HG03095 (cell line): ENCODE data around the gene GLB1L.

Experiments
- ATAC-seq: cut with Tn5 transposase; IDR thresholded peaks from one replicate; pipeline ENCODE4 v1.9.1; 2021; ENCODE audit warnings: moderate library complexity; ENCODE audit not compliant: unreplicated experiment

The GLB1L gene

DNA sequence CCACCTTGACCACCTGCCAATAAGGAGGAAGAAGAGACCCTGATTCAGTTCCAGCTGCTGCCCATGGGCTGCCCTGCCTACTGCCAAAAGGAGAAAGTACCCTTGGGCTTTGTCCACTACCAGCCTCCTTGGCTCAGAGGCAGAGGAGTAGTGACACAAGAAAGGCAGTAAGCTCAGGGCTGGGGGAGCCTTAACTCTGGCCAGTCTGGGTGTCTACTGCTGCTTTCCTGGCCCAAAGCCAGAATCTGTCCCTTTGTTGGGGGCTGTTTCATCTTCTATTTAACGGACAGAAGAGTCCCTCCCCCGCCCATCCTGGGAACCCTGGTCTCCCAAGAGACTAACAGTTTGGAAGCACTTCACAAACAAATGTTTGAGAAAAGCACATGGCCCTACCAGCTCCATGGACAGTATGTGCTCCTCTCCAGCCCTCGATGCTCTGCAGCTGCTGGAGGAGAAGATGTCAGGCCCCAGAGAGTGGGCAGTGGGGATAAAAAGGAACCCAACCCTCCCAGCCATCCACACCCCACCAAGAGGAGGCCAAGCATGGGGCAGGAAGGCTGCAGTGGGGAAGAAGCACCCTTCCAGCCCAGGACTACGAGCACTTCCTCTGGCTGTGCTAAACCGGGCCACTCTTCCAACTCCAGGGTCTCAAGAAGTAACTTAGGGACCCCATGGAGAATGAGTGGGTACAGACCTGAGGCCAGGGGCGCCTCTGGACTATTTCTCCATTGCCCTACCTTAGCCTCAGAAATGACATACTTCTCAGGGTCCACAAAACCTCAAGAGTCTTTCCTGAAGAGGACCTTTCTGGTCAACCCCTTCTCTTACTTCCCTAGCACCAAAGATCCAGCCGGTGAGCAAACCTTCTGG lies 17.0 kb downstream of the GLB1L start:
- ATAC-seq: no peak

DNA sequence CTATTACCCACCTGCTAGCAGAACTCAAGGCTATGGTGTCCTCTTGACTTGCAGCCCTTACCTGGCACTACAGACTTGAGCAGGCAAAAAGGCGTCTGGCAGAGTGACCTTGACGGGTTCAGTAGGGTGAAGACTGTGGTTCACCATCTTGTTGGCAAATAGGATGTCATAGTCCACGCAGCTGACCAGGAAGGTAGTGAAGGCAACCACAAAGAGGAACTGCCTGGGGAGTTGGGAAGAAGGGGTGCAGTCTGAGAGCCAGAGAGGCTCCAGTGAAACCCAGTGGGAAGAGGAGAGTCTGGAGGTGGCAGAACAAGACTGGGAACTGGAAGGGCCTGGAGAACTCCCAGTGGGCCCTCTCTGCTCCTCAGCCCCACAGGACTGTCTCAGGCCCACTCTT lies 19.9 kb downstream of the GLB1L start:
- ATAC-seq: no peak

DNA sequence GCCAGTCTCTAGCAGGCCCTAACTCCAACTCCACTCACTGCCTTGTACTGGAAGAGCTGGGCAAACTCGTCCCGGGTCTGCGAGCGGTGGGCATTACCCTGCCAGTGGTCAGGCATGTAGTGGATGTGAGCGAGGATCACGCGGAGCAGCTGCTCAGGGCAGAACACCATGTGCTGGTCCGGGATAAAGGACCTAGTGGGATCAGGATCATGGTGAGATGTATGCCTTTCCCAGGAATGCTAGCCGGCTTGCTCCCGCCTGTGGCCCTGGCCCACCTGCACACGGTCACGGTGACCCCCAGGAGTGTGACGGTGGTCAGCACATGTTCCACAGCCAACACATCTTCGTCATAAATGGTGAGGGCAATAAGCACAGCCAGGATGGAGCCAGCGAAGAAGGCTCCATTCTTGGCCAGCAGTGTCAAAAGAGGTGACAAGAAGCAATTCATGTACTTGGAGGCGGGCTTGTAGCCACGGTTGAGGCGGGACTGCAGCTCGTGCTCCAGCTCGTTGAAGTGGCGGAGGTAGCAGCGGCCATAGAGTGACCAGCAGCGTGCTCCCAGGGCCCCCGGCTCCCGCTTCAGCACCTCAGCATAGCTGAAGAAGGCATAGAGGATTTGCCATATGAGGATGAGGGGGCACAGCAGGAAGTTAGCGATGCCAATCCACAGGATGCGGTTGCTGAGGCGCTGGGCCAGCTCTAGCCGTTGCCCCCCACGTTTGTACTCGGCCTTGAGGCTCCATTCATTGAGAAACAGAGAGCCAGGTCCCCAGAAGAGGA lies 21.2 kb downstream of the GLB1L start:
- no peak for ATAC-seq

DNA sequence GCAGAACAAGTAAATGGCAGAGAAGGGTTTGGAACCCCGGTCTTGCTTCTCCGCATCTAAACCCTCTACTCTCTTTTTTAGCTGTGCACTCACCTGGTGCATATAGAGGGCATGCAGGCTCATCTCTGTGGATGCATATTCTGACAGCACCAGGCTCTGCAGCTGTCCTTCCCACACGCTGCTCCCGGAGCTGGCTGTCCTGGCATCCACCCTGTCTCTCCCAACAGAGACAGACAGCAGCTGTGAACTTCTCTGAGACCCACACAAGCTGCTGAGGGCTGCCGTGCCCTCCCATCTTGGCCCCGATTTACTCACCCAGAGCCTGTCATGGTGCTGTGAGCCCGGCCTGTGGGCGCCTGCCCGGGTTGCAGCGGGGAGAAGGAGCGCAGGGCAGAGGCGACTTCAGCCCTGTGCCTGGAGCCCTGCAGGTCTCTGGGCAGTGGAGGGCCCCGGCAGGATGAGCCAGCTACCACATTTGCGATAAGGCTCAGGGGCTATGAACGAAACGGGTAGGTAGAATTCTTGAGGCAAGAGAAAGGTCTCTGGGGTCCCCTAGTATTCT lies 23.2 kb downstream of the GLB1L start:
- no peak for ATAC-seq

DNA sequence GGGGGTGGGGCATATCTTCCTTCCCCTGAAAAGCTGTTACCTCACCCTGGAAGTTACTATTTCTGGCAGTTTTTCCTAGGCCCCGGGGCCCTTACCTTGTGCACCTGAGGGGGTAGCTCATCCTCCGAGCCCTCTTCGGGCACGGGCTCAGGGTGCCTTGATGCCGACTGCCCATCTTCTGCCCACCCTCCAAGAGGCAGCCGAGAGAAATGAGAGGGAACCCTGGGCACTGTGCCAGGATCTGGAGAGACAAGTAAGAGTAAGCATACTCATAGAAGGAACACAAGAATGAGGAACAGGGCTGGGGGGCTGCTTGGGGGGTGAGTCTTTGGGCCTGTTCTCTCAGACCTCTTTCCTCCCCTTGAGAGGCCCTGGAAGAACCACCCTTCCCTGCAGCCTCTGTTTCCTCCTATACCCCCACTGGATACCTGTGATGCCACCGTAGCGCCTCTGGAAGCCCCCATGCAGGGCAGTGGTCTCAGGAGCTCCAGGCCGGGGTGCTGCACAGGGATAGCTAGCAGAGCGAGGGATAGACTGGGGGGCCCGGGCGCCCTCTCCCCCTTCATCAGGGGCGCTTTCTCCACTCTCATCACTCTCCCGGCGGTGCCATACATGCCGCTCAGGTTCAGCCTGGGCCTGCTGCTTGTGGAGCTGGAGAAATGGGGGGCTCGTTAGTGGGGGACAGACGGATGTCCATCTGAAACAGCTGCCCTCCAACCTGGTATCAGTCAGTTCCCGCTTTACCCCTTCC lies 24.4 kb downstream of the GLB1L start:
- ATAC-seq: no peak

DNA sequence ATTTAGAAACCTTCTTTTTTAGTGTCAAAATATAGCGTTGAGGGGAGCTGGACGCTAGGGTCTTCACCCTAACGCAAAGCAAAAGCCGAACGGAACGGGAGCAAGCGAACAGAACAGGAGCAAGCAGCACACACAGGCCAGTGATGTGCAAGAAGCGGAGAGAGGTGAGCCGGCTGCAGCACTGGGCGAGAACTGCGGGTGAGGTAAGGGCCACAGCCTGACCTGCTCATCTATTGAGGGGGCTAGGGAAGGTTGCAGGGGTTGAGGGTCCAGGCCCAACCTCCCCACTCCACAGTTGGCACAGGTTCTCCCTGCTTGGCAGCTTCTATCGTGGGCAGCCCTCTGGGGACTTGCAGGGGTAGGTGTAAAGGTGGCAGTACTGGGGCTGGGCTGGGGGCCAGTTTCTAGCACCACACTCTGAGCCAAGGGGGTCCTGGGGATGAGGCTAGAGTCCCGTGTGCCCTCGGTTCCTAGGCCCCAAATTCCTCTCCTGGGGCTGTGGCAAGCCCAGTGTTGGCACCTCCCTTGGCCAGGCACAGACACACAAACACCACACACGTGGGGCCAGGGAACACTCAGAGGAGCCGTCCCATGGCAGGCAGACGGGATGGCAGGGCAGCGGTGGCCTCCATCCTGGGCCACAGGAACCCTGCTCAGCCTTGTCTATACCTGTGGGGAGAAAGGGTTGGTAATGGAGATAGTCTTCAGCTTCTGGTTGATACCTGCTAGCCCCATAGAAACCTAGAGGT lies 25.3 kb downstream of the GLB1L start:
- no peak for ATAC-seq

DNA sequence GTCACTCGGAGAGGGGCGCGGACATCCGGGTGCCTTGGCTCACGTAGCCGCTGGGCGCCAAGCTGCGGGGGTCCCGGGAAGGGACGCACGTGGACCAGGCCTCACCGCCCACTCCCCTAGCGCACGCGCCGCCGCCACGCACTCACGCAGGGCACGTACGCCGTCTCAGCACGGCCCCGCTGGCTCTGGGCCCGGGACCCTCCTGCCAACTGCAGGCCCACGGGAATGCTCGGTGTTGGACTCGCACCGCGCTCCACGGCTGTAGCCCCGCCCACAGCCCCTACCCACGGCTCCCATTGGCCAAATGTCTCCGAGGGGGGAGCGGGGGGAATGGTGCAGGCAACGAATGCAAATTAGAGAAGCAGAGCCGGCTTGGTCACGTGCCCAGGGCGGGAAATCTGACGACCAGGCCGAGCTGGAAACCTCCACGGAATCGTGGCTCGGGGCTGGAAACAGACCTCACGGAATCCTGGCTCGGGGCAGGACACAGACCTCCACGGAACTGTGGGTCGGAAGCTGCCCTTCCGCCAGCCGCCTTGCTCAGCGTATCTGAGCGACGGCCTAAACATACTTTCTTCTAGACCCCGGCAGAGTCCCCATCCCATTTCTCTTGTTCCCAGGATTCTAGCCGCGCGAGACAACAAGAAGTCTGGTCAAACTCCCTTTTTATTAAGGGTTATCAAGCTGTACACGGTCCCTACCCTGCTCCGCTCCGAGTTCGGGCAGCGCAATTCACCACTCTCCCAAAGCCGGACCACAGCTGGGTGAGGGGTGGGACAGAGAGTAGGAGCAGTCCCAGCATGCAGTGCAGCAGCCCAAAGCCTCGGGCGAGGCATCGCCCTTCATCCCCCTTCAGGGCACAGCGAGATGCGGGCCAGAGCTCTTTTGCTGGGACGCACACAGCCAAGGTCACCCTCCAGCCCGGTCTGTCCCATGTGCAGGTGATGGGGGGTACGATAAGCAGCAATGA lies 26.2 kb downstream of the GLB1L start, which contains the start of gene ABCB6:
TSS of gene ABCB6 (minus strand) at position 227 of the 970 bp plus-strand sequence. CDS start 285 bp downstream, outside the sequence.
- peak; percentile 77 for ATAC-seq

DNA sequence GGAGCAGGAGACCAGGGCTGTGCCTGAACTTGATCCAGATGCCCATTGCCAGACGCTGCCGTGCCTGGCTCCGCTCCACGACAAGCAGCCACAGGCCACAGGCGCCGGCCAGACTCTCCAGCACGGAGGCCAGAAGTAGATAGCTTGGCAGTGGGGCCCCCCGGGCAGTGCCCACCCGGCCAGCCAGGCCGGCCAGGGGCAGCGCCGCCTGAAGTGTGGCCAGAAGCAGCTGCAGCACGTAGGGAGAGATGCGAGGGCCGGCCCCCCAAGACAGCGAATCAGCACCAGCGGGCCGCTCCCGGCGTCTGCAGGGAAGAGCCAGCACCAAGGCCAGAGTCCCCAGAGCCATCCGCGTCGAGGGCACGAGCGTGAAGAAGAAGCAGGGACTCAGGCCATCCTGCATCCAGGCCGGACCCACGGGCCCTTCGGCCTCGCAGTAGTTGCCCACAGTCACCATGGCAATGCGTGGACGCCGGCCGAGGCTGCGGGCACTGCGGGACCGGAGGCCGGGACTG lies 27.0 kb downstream of the GLB1L start:
- ATAC-seq: peak; percentile 22

DNA sequence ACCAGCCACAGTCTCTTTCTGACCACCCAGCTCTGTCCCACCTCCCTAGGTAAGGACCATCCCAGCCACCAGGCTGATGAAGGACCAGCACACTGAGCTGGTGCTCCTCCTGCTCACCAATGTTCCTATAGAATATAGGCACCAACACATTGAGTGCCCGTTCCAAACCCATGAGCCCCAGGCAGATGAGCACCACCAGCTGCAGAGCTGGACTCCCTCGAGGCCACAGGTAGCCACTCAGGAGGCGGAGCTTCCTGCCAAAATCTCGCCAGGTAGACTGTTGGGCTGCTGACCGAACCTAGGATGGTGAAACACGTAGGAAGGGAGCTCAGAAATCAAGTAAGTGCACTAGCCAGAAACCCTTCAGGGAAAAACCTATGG lies 28.7 kb downstream of the GLB1L start:
- no peak for ATAC-seq

DNA sequence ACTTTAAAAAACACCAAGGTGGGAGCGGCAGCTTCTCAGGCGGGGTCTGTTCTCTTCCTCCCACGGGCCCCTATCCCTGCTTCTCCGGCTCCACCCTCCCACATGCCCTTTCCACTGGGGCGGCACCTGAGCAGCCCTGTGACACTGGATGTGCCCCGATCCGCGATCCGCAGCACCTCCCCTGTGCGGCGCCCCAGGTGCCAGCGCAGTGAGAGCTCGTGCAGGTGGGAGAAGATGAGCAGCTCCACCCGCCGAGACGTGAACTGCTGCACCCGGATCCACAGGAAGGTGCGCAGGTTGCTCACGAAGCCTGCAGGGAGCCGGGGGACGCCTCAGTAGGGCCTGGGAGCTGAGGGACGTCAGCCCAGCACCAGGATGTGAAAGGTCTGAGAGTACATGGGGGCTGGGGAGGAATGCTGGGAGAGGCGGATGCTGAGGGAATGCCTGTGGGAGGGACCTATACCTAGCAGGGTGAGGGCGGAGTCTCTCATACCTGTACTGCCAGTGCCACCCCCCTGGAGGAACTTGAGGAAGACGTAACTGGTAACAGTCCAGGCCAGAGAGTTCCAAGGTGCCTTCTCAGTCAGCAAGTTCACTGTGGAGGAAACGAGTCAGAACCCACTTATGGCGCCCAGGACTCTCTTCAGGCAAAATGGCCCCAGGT lies 29.2 kb downstream of the GLB1L start:
- ATAC-seq: no peak

DNA sequence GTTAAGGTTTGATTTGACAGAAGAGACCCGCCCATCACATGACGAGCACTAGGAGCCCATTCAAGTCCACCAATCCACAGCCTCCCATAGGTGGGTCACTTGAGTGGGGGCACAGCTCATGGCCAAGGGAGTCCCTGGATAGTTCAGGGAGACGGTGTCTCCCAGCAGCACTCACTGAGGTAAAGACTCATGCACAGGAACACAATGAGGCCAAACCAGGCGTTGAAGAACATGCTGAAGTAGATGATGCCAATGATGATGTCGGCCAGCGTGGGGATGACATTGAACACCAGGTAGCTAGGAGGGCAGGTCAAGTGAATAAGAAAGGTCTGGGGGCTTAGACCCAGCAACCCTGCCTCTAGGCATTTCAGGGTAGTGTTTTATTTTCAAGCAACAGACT lies 30.5 kb downstream of the GLB1L start:
- ATAC-seq: no peak

DNA sequence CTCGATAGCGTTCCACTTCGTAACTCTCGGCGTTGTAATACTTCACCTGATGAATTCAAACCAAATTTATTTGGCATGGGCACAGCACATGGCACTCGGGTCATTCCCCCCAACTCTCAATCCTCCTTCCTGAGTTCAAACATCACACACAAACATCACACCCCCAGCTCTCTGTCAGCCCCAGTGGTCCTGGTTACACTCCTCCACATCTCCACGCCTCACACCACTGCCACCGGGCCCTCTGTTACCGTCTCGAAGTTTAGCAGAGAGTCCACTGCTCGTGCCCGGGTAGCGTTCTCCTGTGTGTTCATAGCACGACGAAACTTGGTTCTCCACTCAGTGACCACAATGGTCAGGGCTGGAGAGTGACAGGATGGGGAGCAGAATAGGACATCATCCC lies 31.1 kb downstream of the GLB1L start:
- no peak for ATAC-seq

DNA sequence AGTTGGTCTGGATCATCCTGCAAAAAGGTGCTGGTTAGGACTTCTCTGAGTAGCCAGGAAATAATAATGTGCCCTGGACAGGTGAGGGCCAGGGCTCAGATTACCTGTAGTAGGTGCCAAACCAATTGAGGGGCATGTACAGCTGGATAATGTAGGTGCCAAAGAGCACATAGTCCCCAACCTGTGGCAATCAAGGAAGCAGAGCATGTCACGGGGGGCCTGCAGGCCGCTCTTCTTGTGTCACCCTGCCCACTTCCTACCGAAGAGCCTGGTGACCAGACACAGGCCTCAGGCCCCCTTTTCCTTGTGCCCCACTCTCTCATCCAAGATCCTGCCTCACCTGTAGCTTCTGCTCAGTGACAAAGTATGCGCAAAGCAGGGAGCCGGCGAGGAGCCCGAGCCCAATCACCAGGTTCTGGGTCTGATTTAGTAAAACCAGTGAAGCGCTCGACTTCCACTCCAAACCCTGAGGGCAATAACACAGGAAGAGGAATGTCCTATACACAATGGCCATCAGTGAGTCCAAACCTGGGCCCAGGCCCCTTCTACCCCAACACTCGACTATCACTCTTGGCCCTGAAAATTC lies 31.7 kb downstream of the GLB1L start:
- no peak for ATAC-seq

DNA sequence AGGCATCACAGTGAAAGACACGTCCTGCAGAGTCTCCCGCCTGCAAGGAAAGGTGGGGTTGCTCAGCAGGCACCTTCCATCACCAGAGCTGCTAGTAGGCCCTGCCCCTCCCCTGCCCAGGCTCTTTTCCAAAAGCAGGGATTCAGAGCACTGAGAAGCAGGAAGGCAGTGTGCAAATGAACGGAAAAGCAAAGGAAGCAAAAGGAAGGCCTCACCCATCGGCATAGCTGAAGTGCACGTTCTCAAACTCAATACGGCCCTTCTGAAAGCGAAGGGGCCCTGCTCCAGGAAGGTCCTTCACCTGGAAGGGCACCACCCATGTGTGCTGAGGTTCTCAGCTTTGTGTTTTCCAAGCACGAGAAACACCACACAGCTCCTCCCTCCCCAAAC lies 32.2 kb downstream of the GLB1L start:
- no peak for ATAC-seq

DNA sequence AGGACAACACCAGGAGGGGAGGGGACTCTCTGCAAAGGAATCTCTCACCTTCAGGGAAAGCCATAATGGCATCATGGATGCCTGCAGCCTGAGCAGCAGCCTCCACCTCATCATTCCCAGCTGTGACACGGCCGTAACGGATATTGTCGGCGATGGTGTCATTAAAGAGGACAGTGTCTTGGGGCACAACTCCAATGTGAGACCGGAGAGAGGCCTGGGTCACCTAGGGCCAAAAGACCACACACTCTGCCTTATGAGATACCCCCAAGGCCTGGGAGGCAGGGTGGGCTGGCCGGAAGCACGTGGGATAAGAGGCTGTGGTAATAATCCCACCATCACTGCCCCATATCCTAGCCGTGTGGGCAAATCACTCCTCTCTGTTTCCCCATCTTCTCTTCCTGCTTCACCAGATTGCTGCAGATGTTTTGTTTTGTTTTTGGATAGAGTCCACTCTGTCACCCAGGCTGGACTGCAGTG lies 34.3 kb downstream of the GLB1L start:
- no peak for ATAC-seq

DNA sequence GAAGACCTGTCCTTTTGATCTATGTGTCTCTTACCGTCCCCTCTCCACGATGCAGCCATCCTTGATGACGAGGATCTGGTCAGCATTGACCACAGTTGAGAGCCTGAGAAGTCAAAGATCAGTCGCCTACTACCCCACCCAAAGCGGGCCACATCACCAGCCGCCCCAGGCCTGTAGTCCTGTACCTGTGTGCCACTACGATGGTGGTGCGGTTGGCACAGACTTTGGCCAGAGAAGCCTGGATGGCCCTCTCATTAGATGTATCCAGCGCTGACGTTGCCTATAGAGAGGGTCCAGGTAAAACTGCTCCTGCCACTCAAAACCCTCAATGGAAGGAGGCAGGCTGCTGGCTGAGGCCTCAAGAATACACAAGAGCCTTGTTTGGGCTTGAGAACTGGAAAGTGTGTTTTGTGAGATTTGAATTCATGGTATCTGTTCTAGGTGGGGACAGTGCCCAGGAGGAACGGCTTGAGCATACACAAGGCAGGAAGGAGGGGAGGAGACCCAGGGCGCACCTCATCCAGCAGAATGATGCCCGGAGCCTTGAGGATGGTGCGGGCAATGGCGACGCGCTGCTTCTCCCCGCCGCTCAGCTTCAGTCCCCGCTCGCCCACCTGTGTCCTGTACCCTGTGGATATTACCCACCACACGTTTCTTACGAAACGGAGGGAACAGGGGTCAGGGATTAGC lies 34.9 kb downstream of the GLB1L start:
- ATAC-seq: no peak
